ENCODE measurements around the gene ELAVL3. TPM values are rescaled to one million over a fixed set of nuclear protein-coding genes. Genes with fewer than 3 reads are reported as not detected.

Gene ELAVL3
- total RNA-seq, 1 experiment from 2014 or later: 1.4 TPM

DNA sequence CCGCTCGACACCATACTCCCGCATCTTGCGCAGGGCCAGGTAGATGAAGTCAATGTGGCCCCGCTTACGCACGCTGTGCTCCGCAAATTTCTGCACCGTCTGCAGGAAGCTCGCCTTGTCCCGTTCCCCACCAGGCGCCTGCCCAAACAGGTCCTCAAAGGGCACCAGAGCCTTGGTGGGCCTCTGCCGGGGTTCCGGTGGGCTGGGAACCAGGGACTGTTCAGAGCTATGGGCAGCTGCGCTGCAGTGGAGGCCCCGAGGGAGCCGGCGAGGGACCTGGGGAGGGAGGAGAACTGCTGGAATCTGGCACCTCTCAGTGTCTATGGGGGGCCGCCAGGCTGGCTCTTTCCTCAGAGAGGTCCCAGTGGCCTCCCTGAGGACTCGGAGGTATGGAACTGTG is 33.1 kb upstream of the ELAVL3 start (continued):
- TF ChIP-seq, protein P1, sequence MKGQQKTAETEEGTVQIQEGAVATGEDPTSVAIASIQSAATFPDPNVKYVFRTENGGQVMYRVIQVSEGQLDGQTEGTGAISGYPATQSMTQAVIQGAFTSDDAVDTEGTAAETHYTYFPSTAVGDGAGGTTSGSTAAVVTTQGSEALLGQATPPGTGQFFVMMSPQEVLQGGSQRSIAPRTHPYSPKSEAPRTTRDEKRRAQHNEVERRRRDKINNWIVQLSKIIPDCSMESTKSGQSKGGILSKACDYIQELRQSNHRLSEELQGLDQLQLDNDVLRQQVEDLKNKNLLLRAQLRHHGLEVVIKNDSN (CRISPR knock-in tag; IDR thresholded peaks at IDR 0.05): no peak

DNA sequence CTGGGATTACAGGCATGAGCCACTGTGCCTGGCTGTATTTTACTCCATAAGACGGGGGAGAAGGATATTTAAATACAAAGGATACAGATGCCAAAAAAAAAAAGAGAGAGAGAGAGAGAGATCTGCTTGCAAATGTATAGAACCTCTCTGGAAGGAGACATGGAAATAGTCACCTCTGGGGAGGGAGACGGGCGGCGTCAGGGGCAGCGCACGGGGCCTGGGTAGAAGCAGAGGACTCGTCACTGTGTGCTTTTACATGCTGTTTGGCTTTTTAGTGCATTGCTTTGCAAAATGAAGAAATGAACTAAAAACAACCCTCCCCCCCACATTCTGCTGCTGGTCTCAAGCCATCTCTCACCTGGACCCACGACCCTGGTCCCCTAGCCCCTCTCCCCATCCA is 29.6 kb upstream of the ELAVL3 start:
- no peak for ATAC-seq

DNA sequence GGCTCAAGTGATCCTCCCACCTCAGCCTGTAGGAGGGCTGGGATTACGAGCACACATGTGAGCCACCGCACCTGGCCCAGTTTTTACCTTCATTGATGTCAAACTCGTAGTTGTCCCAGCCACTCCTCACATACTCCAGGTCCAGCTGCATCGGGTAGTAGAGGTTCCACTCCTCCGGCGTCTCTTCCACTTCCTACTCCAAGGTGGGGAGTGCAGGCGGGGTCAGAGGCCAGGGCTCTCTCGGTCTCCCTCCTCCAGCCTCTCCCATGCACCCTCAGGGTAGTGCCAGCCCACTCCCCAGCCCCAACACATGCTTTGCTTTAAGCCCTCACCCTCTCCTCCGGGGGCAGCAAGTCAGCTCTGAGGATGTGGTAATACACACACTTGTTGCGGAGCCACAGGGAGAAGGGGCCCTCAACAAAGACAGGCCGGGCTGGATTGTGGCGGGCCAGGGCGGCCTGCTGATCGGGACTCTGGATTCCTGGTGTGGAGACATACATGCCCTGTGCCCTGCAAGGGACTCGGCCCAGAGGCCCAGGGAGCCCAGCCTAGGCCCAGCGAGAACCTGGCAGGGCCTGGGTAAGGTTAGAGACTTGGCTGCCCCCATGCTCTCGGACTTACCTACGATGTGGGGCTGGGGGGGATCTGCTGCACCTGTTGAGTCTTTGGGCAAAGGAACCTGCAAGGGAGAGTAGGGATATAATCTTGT is 26.7 kb upstream of the ELAVL3 start:
- no peaks in the 10 kb centered on the region for H3K27me3 Mint-ChIP-seq (ENCODE audit: low read depth)
- no peak overlapping the region for H3K4me3 Mint-ChIP-seq
- H3K9me3 Mint-ChIP-seq: no peaks in the 10 kb centered on the region
- CTCF ChIA-PET: no interaction called here
- POLR2A ChIA-PET: no interaction called here
- peaks cover 8% of the 10 kb centered on the region for H3K4me1 Mint-ChIP-seq
- DNase-seq (ENCODE audit: low spot score) (no peak), ATAC-seq (no peak)
- no peak overlapping the region for H3K27ac Mint-ChIP-seq
- peaks cover 4% of the 10 kb centered on the region for H3K36me3 Mint-ChIP-seq
- TF ChIP-seq SP1 (CRISPR knock-in tag; conservative IDR thresholded peaks at IDR 0.05) (no peak), ESRRA (CRISPR knock-in tag; IDR thresholded peaks at IDR 0.05; ENCODE audit: borderline replicate concordance) (no peak), NR3C1 (CRISPR knock-in tag; conservative IDR thresholded peaks at IDR 0.05; ENCODE audit: low read depth) (no peak), GTF2I (CRISPR knock-in tag; conservative IDR thresholded peaks at IDR 0.05) (no peak), JAZF1 (CRISPR knock-in tag; IDR thresholded peaks at IDR 0.05) (no peak), CBFB (CRISPR knock-in tag; IDR thresholded peaks at IDR 0.05; ENCODE audit: low read depth) (no peak), TP53 (CRISPR knock-in tag; IDR thresholded peaks at IDR 0.05) (no peak), FOXJ3 (CRISPR knock-in tag; IDR thresholded peaks at IDR 0.05; ENCODE audit: borderline replicate concordance) (no peak), ZBTB21 (CRISPR knock-in tag; IDR thresholded peaks at IDR 0.05; ENCODE audit: borderline replicate concordance) (no peak), TCF7 (CRISPR knock-in tag; IDR thresholded peaks at IDR 0.05; ENCODE audit: low read depth) (no peak), ETV6 (CRISPR knock-in tag; IDR thresholded peaks at IDR 0.05) (no peak)
- TF ChIP-seq, protein P2, sequence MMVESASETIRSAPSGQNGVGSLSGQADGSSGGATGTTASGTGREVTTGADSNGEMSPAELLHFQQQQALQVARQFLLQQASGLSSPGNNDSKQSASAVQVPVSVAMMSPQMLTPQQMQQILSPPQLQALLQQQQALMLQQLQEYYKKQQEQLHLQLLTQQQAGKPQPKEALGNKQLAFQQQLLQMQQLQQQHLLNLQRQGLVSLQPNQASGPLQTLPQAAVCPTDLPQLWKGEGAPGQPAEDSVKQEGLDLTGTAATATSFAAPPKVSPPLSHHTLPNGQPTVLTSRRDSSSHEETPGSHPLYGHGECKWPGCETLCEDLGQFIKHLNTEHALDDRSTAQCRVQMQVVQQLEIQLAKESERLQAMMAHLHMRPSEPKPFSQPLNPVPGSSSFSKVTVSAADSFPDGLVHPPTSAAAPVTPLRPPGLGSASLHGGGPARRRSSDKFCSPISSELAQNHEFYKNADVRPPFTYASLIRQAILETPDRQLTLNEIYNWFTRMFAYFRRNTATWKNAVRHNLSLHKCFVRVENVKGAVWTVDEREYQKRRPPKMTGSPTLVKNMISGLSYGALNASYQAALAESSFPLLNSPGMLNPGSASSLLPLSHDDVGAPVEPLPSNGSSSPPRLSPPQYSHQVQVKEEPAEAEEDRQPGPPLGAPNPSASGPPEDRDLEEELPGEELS (CRISPR knock-in tag; IDR thresholded peaks at IDR 0.05): no peak

More for the DNA sequence above, 29.6 kb upstream of the ELAVL3 start:
- Mint-ChIP-seq H3K36me3 (peaks cover 6% of the 10 kb centered on the region), H3K27ac (no peak overlapping the region), H3K9me3 (no peaks in the 10 kb centered on the region), H3K4me3 (no peak overlapping the region), H3K27me3 (ENCODE audit: low read depth) (no peaks in the 10 kb centered on the region), H3K4me1 (peaks cover 2% of the 10 kb centered on the region; the same call in 1 of the 2 replicates)
- POLR2A ChIA-PET: no interaction called here
- TF ChIP-seq, protein P3, sequence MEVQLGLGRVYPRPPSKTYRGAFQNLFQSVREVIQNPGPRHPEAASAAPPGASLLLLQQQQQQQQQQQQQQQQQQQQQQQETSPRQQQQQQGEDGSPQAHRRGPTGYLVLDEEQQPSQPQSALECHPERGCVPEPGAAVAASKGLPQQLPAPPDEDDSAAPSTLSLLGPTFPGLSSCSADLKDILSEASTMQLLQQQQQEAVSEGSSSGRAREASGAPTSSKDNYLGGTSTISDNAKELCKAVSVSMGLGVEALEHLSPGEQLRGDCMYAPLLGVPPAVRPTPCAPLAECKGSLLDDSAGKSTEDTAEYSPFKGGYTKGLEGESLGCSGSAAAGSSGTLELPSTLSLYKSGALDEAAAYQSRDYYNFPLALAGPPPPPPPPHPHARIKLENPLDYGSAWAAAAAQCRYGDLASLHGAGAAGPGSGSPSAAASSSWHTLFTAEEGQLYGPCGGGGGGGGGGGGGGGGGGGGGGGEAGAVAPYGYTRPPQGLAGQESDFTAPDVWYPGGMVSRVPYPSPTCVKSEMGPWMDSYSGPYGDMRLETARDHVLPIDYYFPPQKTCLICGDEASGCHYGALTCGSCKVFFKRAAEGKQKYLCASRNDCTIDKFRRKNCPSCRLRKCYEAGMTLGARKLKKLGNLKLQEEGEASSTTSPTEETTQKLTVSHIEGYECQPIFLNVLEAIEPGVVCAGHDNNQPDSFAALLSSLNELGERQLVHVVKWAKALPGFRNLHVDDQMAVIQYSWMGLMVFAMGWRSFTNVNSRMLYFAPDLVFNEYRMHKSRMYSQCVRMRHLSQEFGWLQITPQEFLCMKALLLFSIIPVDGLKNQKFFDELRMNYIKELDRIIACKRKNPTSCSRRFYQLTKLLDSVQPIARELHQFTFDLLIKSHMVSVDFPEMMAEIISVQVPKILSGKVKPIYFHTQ (CRISPR knock-in tag; IDR thresholded peaks at IDR 0.05): no peak
- TF ChIP-seq KAT7 (CRISPR knock-in tag; IDR thresholded peaks at IDR 0.05; ENCODE audit: borderline replicate concordance) (no peak), NFATC4 (CRISPR knock-in tag; IDR thresholded peaks at IDR 0.05) (no peak), ZNF396 (CRISPR knock-in tag; IDR thresholded peaks at IDR 0.05; ENCODE audit: borderline replicate concordance) (no peak), ATF1 (CRISPR knock-in tag; IDR thresholded peaks at IDR 0.05) (no peak), ETV6 (CRISPR knock-in tag; IDR thresholded peaks at IDR 0.05) (no peak), EMX1 (CRISPR knock-in tag; IDR thresholded peaks at IDR 0.05) (no peak), CBFB (CRISPR knock-in tag; IDR thresholded peaks at IDR 0.05; ENCODE audit: low read depth) (no peak), ZNF416 (CRISPR knock-in tag; IDR thresholded peaks at IDR 0.05) (no peak)
- TF ChIP-seq, protein P1 (CRISPR knock-in tag; IDR thresholded peaks at IDR 0.05): no peak
- TF ChIP-seq, protein P2 (CRISPR knock-in tag; IDR thresholded peaks at IDR 0.05): no peak
- TF ChIP-seq, protein P4, sequence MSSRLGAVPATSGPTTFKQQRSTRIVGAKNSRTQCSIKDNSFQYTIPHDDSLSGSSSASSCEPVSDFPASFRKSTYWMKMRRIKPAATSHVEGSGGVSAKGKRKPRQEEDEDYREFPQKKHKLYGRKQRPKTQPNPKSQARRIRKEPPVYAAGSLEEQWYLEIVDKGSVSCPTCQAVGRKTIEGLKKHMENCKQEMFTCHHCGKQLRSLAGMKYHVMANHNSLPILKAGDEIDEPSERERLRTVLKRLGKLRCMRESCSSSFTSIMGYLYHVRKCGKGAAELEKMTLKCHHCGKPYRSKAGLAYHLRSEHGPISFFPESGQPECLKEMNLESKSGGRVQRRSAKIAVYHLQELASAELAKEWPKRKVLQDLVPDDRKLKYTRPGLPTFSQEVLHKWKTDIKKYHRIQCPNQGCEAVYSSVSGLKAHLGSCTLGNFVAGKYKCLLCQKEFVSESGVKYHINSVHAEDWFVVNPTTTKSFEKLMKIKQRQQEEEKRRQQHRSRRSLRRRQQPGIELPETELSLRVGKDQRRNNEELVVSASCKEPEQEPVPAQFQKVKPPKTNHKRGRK (CRISPR knock-in tag; IDR thresholded peaks at IDR 0.05; ENCODE audit: borderline replicate concordance): no peak
- CTCF ChIA-PET: no interaction called here
- DNase-seq (ENCODE audit: low spot score): no peak

All from WTC11 (cell line).